ENCODE measurements around the gene TBC1D17. TPM values are rescaled to one million over a fixed set of nuclear protein-coding genes. Genes with fewer than 3 reads are reported as not detected.

The TBC1D17 gene
- total and polyA plus RNA-seq, 10 of the 15 experiments (the other 5 are each of a cell fraction or from before 2014, with no cell fraction given): 0.42 to 20.4 (median 11.2) TPM

- TF ChIP-seq E4F1 (IDR thresholded peaks at IDR 0.05; ENCODE audit: borderline replicate concordance, partially characterized antibody): no peak
- no peak for TF ChIP-seq TBL1XR1 (IDR thresholded peaks at IDR 0.05; ENCODE audit: low read depth, low read length)
- TF ChIP-seq CHD4 (IDR thresholded peaks at IDR 0.05): no peak
- no peak for TF ChIP-seq ZNF384 (IDR thresholded peaks at IDR 0.05; ENCODE audit: borderline replicate concordance, low read depth, low read length)
- no peak for TF ChIP-seq YBX1 (IDR thresholded peaks at IDR 0.05)
- no peak; the same call in 1 of the 2 replicates for TF ChIP-seq RB1 (IDR thresholded peaks at IDR 0.05; ENCODE audit: borderline replicate concordance)
- peak; percentile 26; the same call in 1 of the 2 replicates for TF ChIP-seq NR2C1 (IDR thresholded peaks at IDR 0.05)
- TF ChIP-seq ZNF592 (IDR thresholded peaks at IDR 0.05): 0 out of 2 replicates have a peak, but pooled peaks have one; percentile 19
- no peak for TF ChIP-seq USF2 (IDR thresholded peaks at IDR 0.05; ENCODE audit: borderline replicate concordance, low read depth, low read length)
- TF ChIP-seq NFXL1 (IDR thresholded peaks at IDR 0.05; ENCODE audit: borderline replicate concordance): no peak
- peak; percentile 73 for TF ChIP-seq POLR2AphosphoS5 (IDR thresholded peaks at IDR 0.05; ENCODE audit: low read length)
- no peak for TF ChIP-seq SMC3 (IDR thresholded peaks at IDR 0.05; ENCODE audit: borderline replicate concordance, low read length)
- no peak for TF ChIP-seq REST (IDR thresholded peaks at IDR 0.05; ENCODE audit: low read depth, low read length)
- peak; percentile 20 for TF ChIP-seq MEF2B (IDR thresholded peaks at IDR 0.05; ENCODE audit: partially characterized antibody, poor library complexity, severe bottlenecking)
- peak; percentile 99 for TF ChIP-seq CHD1 (IDR thresholded peaks at IDR 0.05; ENCODE audit: low read depth, low read length)
- peak; percentile 94 for TF ChIP-seq LARP7 (IDR thresholded peaks at IDR 0.05)
- TF ChIP-seq BMI1 (IDR thresholded peaks at IDR 0.05; ENCODE audit: borderline replicate concordance): no peak
Observed at GRCh38 chr19:49850487-49851342, 26.8 kb upstream of the TBC1D17 start, which contains the start of gene PTOV1 (continued).
